ENCODE results near the gene THTPA.

DNA sequence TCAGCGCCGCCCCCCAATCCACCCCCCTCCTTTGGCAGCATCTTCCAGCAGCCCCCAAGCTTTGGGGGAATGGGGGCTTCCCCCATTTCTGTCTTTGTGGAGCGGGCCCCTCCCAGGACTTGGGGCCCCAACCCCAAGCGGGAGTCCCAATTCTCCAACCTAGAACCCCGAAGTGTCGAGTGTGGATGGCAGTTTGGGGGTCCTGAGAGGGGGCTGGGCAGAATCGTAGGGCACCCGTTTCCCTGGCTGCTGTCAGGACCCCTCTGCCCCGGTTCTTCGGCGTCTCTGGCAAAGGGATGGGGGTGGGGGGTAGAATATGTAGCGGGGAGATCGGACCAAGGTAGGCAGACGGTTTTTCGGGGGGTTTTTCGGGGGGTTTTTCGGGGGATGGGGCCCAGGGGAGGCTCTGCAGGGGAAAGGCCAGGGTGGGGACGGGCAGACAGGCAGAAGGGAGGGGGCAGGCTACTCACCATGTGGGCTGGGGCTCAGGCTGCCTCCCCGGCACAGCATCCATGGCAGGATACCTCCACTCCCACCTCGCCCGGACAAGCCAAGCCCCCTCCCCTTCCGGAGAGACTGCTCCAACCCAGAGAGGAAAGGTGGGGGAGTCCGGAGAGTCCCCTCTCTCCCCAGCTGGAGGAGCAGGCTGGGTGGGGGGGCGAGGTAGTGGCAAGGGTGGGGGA, 21.8 kb downstream of the THTPA start:
- no peak for TF ChIP-seq POLR2A (IDR thresholded peaks at IDR 0.05)
- TF ChIP-seq, protein P1, sequence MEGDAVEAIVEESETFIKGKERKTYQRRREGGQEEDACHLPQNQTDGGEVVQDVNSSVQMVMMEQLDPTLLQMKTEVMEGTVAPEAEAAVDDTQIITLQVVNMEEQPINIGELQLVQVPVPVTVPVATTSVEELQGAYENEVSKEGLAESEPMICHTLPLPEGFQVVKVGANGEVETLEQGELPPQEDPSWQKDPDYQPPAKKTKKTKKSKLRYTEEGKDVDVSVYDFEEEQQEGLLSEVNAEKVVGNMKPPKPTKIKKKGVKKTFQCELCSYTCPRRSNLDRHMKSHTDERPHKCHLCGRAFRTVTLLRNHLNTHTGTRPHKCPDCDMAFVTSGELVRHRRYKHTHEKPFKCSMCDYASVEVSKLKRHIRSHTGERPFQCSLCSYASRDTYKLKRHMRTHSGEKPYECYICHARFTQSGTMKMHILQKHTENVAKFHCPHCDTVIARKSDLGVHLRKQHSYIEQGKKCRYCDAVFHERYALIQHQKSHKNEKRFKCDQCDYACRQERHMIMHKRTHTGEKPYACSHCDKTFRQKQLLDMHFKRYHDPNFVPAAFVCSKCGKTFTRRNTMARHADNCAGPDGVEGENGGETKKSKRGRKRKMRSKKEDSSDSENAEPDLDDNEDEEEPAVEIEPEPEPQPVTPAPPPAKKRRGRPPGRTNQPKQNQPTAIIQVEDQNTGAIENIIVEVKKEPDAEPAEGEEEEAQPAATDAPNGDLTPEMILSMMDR (IDR thresholded peaks at IDR 0.05) = no peak
- no peak for TF ChIP-seq EP300 (IDR thresholded peaks at IDR 0.05)
